ENCODE data around the gene VEZF1.

The VEZF1 gene

DNA sequence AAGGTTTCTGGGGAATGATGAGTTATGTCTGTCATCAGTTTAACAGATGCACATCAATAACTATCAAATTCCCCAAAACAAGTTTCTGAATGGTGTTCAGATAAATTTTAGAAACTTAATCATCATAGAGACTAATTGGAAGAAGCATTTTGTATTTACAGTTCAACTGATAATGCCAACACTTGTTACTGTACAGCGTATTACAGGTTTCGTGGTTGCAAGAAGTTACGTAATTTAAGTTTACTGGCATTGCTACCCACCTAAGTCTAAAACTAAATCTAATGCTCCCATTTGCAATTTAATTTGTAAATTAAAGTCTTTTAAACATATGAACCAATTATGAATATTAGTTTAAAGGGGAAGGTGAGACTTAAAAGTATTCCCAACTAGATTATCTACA lies 16.0 kb upstream of the VEZF1 start:
- TF ChIP-seq, protein P1, sequence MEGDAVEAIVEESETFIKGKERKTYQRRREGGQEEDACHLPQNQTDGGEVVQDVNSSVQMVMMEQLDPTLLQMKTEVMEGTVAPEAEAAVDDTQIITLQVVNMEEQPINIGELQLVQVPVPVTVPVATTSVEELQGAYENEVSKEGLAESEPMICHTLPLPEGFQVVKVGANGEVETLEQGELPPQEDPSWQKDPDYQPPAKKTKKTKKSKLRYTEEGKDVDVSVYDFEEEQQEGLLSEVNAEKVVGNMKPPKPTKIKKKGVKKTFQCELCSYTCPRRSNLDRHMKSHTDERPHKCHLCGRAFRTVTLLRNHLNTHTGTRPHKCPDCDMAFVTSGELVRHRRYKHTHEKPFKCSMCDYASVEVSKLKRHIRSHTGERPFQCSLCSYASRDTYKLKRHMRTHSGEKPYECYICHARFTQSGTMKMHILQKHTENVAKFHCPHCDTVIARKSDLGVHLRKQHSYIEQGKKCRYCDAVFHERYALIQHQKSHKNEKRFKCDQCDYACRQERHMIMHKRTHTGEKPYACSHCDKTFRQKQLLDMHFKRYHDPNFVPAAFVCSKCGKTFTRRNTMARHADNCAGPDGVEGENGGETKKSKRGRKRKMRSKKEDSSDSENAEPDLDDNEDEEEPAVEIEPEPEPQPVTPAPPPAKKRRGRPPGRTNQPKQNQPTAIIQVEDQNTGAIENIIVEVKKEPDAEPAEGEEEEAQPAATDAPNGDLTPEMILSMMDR (IDR thresholded peaks at IDR 0.05; ENCODE audit: low read depth, low read length), result no peak
- no peak overlapping the region for H3K4me3 ChIP-seq (ENCODE audit: low read depth, low read length)

DNA sequence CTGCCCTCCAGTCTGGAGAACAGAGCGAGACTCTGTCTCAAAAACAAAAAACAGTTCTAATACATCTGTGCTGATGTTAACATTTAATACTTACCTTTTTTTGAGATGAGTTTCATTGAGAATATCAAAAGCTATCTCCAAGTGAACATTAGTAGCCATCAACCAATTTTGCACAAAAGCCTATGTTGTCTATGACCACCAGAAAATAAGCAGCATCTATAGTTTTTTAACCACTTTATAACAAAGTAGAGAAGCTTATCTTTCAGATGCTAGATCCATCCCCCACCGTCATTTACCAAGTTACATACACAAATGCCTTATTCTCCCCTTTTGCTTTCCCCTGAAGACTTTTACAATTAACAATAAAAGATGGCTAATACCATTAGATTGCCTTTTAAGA lies 14.9 kb upstream of the VEZF1 start:
- no peak overlapping the region for H3K4me3 ChIP-seq (ENCODE audit: low read depth, low read length)

DNA sequence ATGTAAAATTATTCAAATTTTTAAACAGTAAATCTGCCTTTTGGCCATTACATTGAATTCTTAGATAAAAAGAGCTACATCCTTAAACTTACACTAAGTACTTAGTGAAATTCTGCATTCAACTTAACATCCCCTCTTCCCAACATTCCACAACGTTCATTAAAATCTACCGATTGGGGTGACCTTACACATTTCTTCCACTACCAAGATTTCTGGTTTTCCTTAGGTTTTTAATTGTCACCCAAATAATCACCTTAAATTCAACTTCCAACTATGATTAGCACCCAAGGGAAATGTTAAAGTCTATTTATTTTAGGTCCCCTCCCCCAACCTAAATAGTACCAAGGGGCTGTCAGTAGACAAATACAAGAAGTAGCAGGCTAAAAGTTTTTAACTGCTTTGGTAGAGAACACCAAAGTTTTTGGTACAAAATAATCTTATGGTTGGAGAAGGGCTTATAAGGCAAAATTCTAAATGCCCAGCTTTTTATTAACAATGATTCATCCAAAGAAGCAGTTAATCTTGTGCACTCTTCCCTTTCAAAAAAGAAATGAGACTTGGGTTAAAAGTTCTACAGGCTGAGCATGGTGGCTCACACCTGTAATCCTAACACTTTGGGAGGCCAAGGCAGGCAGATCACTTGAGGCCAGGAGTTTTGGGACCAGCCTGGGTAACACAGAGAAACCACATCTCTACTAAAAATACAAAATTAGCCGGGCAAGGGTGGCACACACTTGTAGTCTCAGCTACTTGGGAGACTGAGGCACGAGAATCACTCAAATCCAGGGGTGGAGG lies 14.3 kb upstream of the VEZF1 start:
- no peak overlapping the region for H3K4me3 ChIP-seq (ENCODE audit: low read depth, low read length)
- TF ChIP-seq, protein P1 (IDR thresholded peaks at IDR 0.05; ENCODE audit: low read depth, low read length), result no peak

More for the DNA sequence above, 14.9 kb upstream of the VEZF1 start:
- TF ChIP-seq, protein P1 (IDR thresholded peaks at IDR 0.05; ENCODE audit: low read depth, low read length), result no peak

DNA sequence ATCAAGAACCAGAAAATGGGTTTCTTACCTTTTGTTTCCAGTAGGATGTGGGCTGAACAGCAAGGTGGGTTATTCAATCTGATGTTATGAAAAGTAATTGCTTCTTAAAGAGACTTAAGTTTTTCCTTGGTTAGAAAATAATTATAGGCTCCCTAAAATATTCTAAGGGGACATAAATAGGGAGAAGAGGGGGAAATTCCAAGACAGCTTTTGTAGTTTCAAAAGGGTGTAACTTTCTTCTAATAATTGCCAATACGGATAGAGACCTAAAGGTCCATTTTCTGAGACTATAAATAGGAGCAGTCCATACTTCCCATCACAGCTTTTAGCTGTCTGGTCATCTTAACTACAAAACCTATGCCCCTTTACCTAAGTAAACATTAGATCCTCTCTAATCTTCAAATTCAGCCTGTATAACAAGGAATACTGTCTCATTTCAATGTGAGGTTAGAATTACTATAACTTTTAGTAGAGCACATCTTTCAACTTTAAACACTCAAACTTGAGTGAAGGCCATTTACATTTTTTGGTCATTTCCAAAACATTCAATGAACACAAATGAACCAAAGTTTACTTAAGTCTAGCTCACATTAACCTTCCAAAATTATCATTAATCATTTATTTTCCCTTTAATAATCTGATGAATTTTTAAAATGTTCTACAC lies 13.5 kb upstream of the VEZF1 start:
- TF ChIP-seq, protein P1 (IDR thresholded peaks at IDR 0.05; ENCODE audit: low read depth, low read length), result no peak
- H3K4me3 ChIP-seq (ENCODE audit: low read depth, low read length), result no peak overlapping the region

DNA sequence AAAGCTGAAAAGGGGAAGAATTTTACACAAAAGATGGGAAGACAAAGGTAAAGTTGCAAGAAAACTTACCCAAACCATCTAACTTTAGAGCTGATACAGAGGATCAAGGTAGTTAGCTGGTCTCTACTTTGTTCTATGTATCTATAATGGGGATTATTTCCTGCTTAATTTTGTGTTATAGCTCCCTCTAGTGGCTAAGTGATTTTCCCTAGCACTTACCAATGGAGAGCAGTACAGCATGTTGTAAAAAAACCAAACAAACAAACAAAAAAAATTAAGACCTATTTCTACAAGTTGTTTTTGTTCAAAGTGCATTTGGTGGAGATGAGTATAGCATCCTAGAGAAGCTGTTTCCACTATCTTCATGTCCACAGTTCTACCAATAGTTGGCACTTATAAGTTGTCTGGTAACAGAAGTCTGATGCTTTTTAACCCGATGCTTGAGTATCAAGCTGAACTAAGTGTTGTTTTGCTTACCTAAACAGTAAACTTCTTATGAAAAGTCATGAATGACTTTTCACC lies 11.5 kb upstream of the VEZF1 start:
- H3K4me3 ChIP-seq (ENCODE audit: low read depth, low read length), result no peak overlapping the region
- TF ChIP-seq, protein P1 (IDR thresholded peaks at IDR 0.05; ENCODE audit: low read depth, low read length), result peak; percentile 49; the same call in 1 of the 2 replicates

DNA sequence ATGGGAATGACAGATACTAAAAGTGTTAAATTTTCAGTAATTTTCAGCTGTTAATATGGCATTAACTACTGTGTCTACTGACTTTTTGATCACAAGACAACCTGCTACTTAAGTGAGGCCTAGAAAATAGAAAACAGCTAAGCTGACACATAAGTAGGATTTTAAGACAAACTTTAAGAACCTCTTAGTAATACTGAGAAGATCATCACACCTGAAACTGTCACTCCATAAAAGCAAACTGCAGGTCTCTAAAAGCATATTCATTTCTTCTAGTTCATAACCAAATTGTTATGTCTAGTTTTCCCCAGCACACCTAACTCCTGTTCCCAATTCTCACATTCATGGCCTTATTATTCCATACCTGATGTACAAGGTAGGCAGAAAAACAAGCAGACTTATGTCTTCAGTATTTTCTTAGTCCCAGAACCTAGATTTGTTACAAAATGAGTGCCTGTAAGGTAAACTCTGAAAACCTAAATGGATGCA lies 11.0 kb upstream of the VEZF1 start:
- H3K4me3 ChIP-seq (ENCODE audit: low read depth, low read length), result no peak overlapping the region
- TF ChIP-seq, protein P1 (IDR thresholded peaks at IDR 0.05; ENCODE audit: low read depth, low read length), result no peak

Data from WI38 (cell line).